Placental epithelial cell (primary cell): ENCODE measurements around the gene HMG20A. TPM values are rescaled to one million over a fixed set of nuclear protein-coding genes. Genes with fewer than 3 reads are reported as not detected.

Experiments used
- total RNA-seq: library from RNA; depleted of rRNA; stranded (reverse); fragments of >200 nt; gene quantifications from 2 replicates; pipeline ENCODE4 v1.2.3, GENCODE V29; 2012

HMG20A gene
- 22.7 and 35.3 TPM in 2 replicates for total RNA-seq

DNA sequence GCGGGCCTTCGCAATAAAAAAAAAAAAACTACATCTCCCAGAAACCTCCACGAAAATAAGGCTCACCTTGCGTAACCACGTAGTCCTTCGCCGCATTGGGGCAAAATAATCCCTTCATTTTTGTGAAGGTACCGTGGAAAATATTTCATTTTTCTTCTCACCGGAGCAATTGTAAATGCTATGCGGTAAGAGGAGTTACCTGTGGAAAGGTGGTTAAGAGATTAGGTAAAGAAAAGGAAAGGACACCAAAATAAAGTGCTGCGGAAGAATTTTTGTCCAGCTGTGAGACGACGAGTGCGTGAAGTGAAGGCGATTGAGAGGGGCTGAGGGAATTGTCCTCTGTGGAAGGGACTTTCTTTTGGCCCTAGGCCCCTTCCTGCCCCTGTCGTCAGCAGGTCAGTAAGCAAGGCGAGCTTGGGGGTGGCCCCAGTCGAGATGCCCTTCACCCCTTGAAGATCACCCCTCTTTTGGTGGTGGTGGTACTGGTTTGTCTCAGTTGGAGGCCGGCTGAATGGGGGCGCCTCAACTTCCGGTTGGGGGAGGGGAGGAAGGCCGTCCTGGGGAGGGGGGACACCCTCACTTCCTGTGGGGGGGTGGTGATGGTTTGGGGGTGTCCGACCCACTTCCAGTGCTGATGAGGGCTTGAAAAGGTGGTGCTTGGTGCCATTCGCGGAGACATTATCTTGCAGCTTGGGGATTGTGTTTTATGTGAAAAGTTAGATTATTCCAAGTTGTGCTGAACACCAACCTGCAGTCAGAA is at the start of gene HMG20A:
Gene HMG20A (plus strand): TSS at position 279 of the 760 bp plus-strand sequence. CDS start 37,520 bp downstream, outside the sequence.

DNA sequence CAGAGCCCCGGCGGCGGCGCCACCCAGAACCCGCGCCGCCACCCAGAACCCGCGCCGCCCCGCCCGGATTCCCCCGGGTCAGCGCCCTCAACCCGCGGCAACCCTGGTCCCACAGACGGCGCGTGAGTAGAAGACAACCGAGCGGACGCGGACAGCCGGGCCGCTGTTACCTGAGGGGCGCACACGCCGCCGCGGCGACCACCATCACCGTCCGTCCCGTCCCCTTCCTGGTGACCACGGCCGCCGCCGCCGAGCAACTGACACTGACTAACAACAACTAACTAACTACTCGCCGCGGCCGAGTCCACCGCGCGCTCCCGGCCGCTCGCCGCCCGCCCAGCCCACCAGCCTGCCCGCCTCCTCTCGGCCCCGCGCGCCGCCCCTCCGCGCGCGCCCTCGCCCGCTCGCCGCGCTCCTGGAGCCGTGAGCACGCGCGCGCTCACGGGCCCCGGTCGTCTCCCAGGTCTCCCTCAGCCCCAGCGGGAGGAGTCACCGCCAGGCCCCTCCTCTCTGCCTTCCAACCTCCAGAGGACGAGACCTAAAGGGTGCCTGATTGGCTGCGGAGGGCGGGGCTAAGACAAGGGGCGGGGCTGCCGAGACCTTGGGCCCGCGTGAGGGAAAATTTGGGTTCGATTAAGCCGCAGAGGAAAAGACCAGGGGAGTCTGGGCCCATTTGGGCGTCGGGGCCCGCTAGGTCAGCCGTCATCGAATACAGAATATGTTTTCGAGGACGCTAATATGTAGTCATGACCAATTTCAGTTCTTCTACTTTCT is 665 bp upstream of the HMG20A start, which contains the start of gene PEAK1:
Gene PEAK1 (minus strand): TSS at position 269 of the 774 bp plus-strand sequence. CDS start 238,178 bp downstream, outside the sequence.

Other genes with a start within 250 kb of the HMG20A start
- gene PEAK1, start 784 bp upstream of the HMG20A start, total RNA-seq = 6.5 and 14.1 TPM in 2 replicates
- 0.87 TPM in 1 of 2 replicates, not detected in the other for gene LINGO1, start 212.0 kb downstream of the HMG20A start, total RNA-seq